HUES64 (cell line): ENCODE results near the gene SLC25A45.

Source experiments
- H3K27ac ChIP-seq: 2 replicates; pipeline ENCODE4 v1.7.0; 2013; ENCODE audit warnings: low read depth, low read length, inconsistent platforms
- H3K27me3 ChIP-seq: 2 replicates; pipeline ENCODE4 v1.6.1; 2013; ENCODE audit warnings: mild to moderate bottlenecking, low read length; ENCODE audit not compliant: insufficient read depth
- H3K36me3 ChIP-seq: 2 replicates; pipeline ENCODE4 v1.6.1; 2013; ENCODE audit warnings: mild to moderate bottlenecking, low read length; ENCODE audit not compliant: insufficient read depth
- H3K4me1 ChIP-seq: 2 replicates; pipeline ENCODE4 v1.6.1; 2013; ENCODE audit warnings: mild to moderate bottlenecking, low read length, moderate library complexity; ENCODE audit not compliant: insufficient read depth
- H3K4me3 ChIP-seq: 2 replicates; pipeline ENCODE4 v1.5.1; 2013; ENCODE audit warnings: mild to moderate bottlenecking, low read length, moderate library complexity
- H3K9ac ChIP-seq: 2 replicates; pipeline ENCODE4 v1.6.1; 2013; ENCODE audit warnings: mild to moderate bottlenecking, low read depth, low read length
- H3K9me3 ChIP-seq: 2 replicates; pipeline ENCODE4 v1.6.1; 2013; ENCODE audit warnings: low read depth, low read length; ENCODE audit not compliant: insufficient read depth
- WGBS: fragments of 150-250, 120-280 bp; methylation state at CpG from one replicate; pipeline ENCODE4 v1.1.7; 2013; ENCODE audit warnings: missing lambda C conversion rate; 5-methylcytosine and 5-hydroxymethylcytosine counted together

The SLC25A45 gene

GRCh38 chr11:65390996-65391395 is 8.6 kb upstream of the SLC25A45 start:
- H3K4me1 ChIP-seq = peaks cover 15% of the 10 kb centered on the region; the same call in 1 of the 2 replicates
- peaks cover 11% of the 10 kb centered on the region; the same call in 1 of the 2 replicates for H3K36me3 ChIP-seq
- H3K9ac ChIP-seq = no peak overlapping the region
- no peaks in the 10 kb centered on the region for H3K27me3 ChIP-seq
- no peak overlapping the region for H3K4me3 ChIP-seq
- H3K9me3 ChIP-seq = no peaks in the 10 kb centered on the region
- H3K27ac ChIP-seq = 0 out of 2 replicates have a peak overlapping the region, but pooled peaks have one; percentile 40
- 69% methylated on average over 9 of the region's 9 CpGs for WGBS

- Histone ChIP-seq H3K27me3 (no peaks in the 10 kb centered on the region), H3K9me3 (no peaks in the 10 kb centered on the region), H3K36me3 (peaks cover 11% of the 10 kb centered on the region; the same call in 1 of the 2 replicates), H3K4me1 (peaks cover 15% of the 10 kb centered on the region; the same call in 1 of the 2 replicates), H3K4me3 (no peak overlapping the region), H3K27ac (0 out of 2 replicates have a peak overlapping the region, but pooled peaks have one; percentile 40), H3K9ac (no peak overlapping the region)
- 66% methylated on average over 21 of the region's 21 CpGs for WGBS
Observed at GRCh38 chr11:65390099-65390941, 7.9 kb upstream of the SLC25A45 start.

DNA sequence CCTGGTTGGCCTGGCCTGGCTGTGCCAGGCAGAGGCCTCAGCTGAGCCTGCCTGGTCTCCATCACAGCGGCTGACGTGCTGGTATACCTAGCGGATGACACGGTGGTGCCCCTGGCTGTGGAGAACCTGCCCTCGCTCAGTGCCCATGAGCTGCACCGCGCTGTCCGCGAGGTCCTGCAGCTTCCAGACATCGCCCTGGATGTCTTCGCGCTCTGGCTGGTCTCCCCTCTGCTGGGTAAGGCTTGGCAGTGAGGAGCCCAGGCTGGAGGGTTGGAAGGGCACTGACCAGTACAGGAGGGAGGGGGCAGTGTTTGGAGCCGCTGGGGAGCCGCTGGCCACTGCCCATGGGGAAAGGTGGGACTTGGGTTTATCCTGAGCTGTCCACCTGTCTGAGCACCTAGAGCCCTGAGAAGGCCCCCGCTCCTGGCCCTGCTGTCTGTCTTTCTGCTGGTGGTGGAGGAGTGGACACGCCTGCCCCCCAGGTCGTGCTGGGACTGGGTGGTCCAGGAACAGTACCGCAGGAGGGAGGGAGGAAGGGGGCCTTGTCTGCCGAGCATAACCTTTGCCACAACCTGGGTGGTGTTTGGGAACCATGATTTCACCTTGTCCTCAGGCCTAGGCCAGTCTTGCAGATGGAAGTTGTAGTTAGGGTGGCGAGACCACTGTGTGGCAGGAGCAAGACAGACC is 7.0 kb upstream of the SLC25A45 start:
- H3K4me1 ChIP-seq = peaks cover 15% of the 10 kb centered on the region; the same call in 1 of the 2 replicates
- H3K4me3 ChIP-seq = no peak overlapping the region
- WGBS = 94% methylated on average over 20 of the region's 20 CpGs
- 0 out of 2 replicates have a peak, but pooled peaks cover 7% of the 10 kb centered on the region for H3K36me3 ChIP-seq
- no peak overlapping the region for H3K27ac ChIP-seq
- no peaks in the 10 kb centered on the region for H3K9me3 ChIP-seq
- no peaks in the 10 kb centered on the region for H3K27me3 ChIP-seq
- H3K9ac ChIP-seq = no peak overlapping the region

GRCh38 chr11:65388731-65389130 is 6.3 kb upstream of the SLC25A45 start:
- Histone ChIP-seq H3K27me3 (no peaks in the 10 kb centered on the region), H3K36me3 (0 out of 2 replicates have a peak, but pooled peaks cover 4% of the 10 kb centered on the region), H3K4me1 (peaks cover 15% of the 10 kb centered on the region; the same call in 1 of the 2 replicates), H3K27ac (no peak overlapping the region), H3K9ac (no peak overlapping the region), H3K9me3 (no peaks in the 10 kb centered on the region), H3K4me3 (no peak overlapping the region)
- 97% methylated on average over 4 of the region's 4 CpGs for WGBS

DNA sequence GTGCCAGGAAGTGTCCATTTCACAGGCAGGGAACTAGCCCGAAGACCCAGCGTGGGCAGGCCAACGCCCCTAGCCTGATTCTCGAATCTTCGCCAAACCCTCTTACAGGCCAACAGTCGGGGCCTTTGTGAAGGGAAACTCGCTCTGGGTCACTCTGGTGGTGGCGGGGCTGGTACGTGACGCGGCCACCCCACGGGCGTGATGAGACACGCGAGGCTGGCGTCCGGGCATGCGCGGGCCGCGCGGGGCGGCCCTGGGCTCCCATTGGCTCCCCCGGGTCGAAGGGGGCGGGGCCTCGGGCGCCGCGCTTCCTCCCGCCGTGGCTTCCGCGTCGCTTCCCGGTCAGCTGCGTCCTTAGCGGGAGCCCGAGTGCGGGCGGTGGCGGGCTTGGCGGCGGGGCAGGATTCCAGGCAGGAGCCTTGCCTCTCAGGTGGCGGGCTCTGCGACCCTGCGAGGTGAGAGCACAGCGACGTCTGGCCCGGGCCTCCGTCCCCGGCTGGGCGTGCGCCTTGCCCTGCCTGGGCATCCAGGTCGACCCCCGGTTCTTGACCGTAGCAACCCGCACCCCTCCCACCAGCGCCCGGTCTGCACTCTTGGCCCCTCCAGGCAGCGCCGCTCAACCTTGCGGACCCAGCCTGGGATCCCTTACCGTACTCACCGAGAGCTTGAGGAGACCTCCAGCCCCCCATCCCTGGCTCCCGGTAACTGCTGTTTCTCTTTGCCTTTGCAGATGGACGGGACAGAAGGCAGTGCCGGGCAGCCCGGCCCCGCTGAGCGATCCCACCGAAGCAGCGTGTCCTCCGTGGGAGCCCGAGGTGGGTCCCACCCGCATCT is 4.1 kb upstream of the SLC25A45 start, which contains the start of gene FRMD8:
TSS of gene FRMD8 (plus strand) at position 331 of the 834 bp plus-strand sequence. CDS start at position 731, 400 bp downstream.
- Histone ChIP-seq H3K4me1 (peaks cover 31% of the 10 kb centered on the region), H3K9ac (peak within 1 kb of the TSS; percentile 66), H3K27ac (peak within 1 kb of the TSS; percentile 25; the same call in 1 of the 2 replicates), H3K4me3 (peak within 1 kb of the TSS; percentile 78), H3K9me3 (no peaks in the 10 kb centered on the region), H3K36me3 (no peaks in the 10 kb centered on the region), H3K27me3 (no peaks in the 10 kb centered on the region)
- 8% methylated on average over 76 of the region's 76 CpGs for WGBS

GRCh38 chr11:65384301-65384889 is 1.9 kb upstream of the SLC25A45 start:
- Histone ChIP-seq H3K4me1 (peaks cover 21% of the 10 kb centered on the region), H3K36me3 (no peaks in the 10 kb centered on the region), H3K27ac (no peak overlapping the region), H3K4me3 (no peak overlapping the region), H3K27me3 (no peaks in the 10 kb centered on the region), H3K9ac (no peak overlapping the region), H3K9me3 (no peaks in the 10 kb centered on the region)
- 88% methylated on average over 8 of the region's 8 CpGs for WGBS

- no peak overlapping the region for H3K9ac ChIP-seq
- peaks cover 21% of the 10 kb centered on the region for H3K4me1 ChIP-seq
- WGBS = 89% methylated on average over 6 of the region's 6 CpGs
- no peaks in the 10 kb centered on the region for H3K27me3 ChIP-seq
- no peak overlapping the region for H3K4me3 ChIP-seq
- H3K36me3 ChIP-seq = no peaks in the 10 kb centered on the region
- H3K9me3 ChIP-seq = no peaks in the 10 kb centered on the region
- H3K27ac ChIP-seq = no peak overlapping the region
Observed at GRCh38 chr11:65383778-65384177, 1.3 kb upstream of the SLC25A45 start.

DNA sequence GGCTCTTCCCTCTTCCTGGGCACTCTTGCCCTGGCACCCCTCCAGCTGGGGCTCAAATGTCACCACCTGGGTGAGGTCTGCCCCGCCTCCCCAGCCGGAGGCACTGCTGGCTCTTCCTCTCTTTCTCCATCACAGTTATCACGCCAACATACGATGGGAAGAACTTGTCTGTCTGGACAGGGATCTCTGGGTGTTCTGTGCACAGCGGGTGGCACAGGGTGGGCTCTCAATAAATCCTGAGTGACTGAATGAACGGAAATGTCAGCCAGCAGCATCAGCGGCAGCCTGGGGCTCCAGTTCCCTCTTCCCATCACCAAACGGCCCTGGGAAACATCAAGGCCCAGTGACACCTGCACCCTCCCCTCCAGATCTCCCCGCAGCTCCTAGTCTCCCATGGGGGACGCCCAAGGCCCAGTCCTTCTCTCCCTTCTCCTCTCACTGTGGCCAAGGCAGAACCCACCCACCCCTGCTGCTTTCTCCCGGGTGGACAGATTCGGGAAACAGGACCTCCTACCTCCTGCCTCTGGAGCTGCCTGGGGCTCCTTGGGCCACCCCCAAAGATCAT is 440 bp upstream of the SLC25A45 start:
- 79% methylated on average over 12 of the region's 12 CpGs for WGBS
- Histone ChIP-seq H3K4me3 (no peak overlapping the region), H3K9me3 (no peaks in the 10 kb centered on the region), H3K9ac (peak overlapping the region; percentile 47), H3K27ac (peak overlapping the region; percentile 88), H3K36me3 (no peaks in the 10 kb centered on the region), H3K27me3 (no peaks in the 10 kb centered on the region), H3K4me1 (peaks cover 21% of the 10 kb centered on the region)

DNA sequence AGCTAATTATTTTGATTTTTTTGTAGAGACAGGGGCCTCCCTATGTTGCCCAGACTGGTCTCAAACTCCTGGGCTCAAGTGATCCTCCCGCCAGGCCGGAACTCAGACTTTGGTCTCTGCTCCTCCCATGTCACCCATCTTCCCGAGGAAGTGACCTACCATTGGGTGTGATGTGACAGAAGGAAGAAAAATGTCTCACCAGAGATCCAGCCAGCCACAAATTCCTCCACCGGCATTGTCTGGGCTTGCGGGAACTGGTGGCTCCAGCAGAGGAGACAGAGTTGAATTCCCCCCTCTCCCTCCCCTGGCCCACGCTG is 772 bp downstream of the SLC25A45 start:
- H3K4me3 ChIP-seq = no peak overlapping the region
- peak overlapping the region; percentile 88 for H3K27ac ChIP-seq
- no peaks in the 10 kb centered on the region for H3K9me3 ChIP-seq
- peaks cover 16% of the 10 kb centered on the region for H3K4me1 ChIP-seq
- peak overlapping the region; percentile 47 for H3K9ac ChIP-seq
- H3K27me3 ChIP-seq = no peaks in the 10 kb centered on the region
- whole genome bisulfite sequencing = 59% methylated on average over 5 of the region's 6 CpGs
- no peaks in the 10 kb centered on the region for H3K36me3 ChIP-seq

GRCh38 chr11:65380460-65381119 is 1.9 kb downstream of the SLC25A45 start:
- Histone ChIP-seq H3K36me3 (no peaks in the 10 kb centered on the region), H3K9me3 (no peaks in the 10 kb centered on the region), H3K27me3 (no peaks in the 10 kb centered on the region), H3K27ac (no peak overlapping the region), H3K9ac (no peak overlapping the region), H3K4me3 (no peak overlapping the region), H3K4me1 (peaks cover 16% of the 10 kb centered on the region)
- WGBS = 91% methylated on average over 16 of the region's 16 CpGs
